A673 (cell line): ENCODE data around the gene MAP3K5.

ENCODE experiments used
- CTCF ChIP-seq: fragments of 300-800, 200-600 bp; sonication (generic); conservative IDR thresholded peaks from 2 replicates; pipeline ENCODE4 v1.5.1; 2017; ENCODE audit warnings: low read depth, mild to moderate bottlenecking, antibody characterized with exemption, low read length, moderate library complexity, mixed read lengths
- EZH2 ChIP-seq: fragments of 200-600 bp; sonication (generic); IDR thresholded peaks from 2 replicates; pipeline ENCODE4 v1.6.1; 2017; ENCODE audit warnings: borderline replicate concordance, low read depth, mild to moderate bottlenecking, mixed read lengths, antibody characterized with exemption, low read length; ENCODE audit not compliant: poor library complexity, severe bottlenecking

- TF ChIP-seq CTCF (no peak), EZH2 (no peak)
These were observed 81.3 kb downstream of the MAP3K5 start for GRCh38 chr6:136710877-136711552.
